Erythroblast (primary cell): ENCODE measurements around the gene ZDHHC19.
"Not testable (repeated sequence)": the region's sequence is repeated elsewhere in the genome, so short reads cannot be mapped to it uniquely, and the experiment has no call there.

ENCODE experiments used
- DNase-seq, 2 experiments: peaks; one replicate each; lab custom pipeline; 2025; lab: John Stamatoyannopoulos, UW
- GATA1 ChIP-seq: IDR thresholded peaks from 2 replicates; pipeline ENCODE4 v1.6.1; 2011; ENCODE audit warnings: low read depth, mild to moderate bottlenecking, control low read depth, low read length, moderate library complexity
- POLR2A ChIP-seq: IDR thresholded peaks from 2 replicates; pipeline ENCODE4 v1.6.1; 2011; ENCODE audit warnings: mild to moderate bottlenecking, low read length

The ZDHHC19 gene

GRCh38 chr3:196210673-196211556, at the start of gene ZDHHC19:
Gene ZDHHC19 (minus strand): TSS chr3:196211400. CDS start chr3:196211315, 85 bp downstream.
- no peak for DNase-seq
- TF ChIP-seq GATA1, result no peak
- no peak for TF ChIP-seq POLR2A

GRCh38 chr3:196260784-196261183, 49.6 kb upstream of the ZDHHC19 start:
- no peak for DNase-seq
- TF ChIP-seq POLR2A, result no peak
- TF ChIP-seq GATA1, result no peak

- no peak for DNase-seq
- no peak for TF ChIP-seq GATA1
- no peak for TF ChIP-seq POLR2A
Observed at GRCh38 chr3:196255776-196256175, 44.6 kb upstream of the ZDHHC19 start.

GRCh38 chr3:196254376-196255283, 43.4 kb upstream of the ZDHHC19 start:
- no peak for DNase-seq
- TF ChIP-seq GATA1 (no peak), POLR2A (no peak)

- TF ChIP-seq POLR2A, result no peak
- no peak for TF ChIP-seq GATA1
- peak in 1 of 2 experiments; percentile 21 for DNase-seq
Observed at GRCh38 chr3:196251918-196252317, 40.7 kb upstream of the ZDHHC19 start.

- TF ChIP-seq POLR2A, result no peak
- no peak for DNase-seq
Observed at GRCh38 chr3:196246612-196247308, 35.6 kb upstream of the ZDHHC19 start.

GRCh38 chr3:196244166-196244565, 33.0 kb upstream of the ZDHHC19 start:
- DNase-seq, result not testable (repeated sequence)

GRCh38 chr3:196241704-196242103, 30.5 kb upstream of the ZDHHC19 start:
- no peak for DNase-seq
- TF ChIP-seq POLR2A, result no peak
- no peak for TF ChIP-seq GATA1

GRCh38 chr3:196240424-196240823, 29.2 kb upstream of the ZDHHC19 start:
- DNase-seq, result no peak
- TF ChIP-seq POLR2A, result no peak
- no peak for TF ChIP-seq GATA1

- peak; percentile 12 to 60 for DNase-seq
- no peak for TF ChIP-seq GATA1
- no peak for TF ChIP-seq POLR2A
Observed at GRCh38 chr3:196238612-196239560, 27.7 kb upstream of the ZDHHC19 start.

- no peak for TF ChIP-seq GATA1
- TF ChIP-seq POLR2A, result no peak
- DNase-seq, result no peak
Observed at GRCh38 chr3:196237203-196237602, 26.0 kb upstream of the ZDHHC19 start.

- no peak for DNase-seq
- TF ChIP-seq GATA1, result no peak
- TF ChIP-seq POLR2A, result no peak
Observed at GRCh38 chr3:196236223-196236622, 25.0 kb upstream of the ZDHHC19 start.
